Transverse colon (tissue), 4 donors: ENCODE measurements around the gene SART1. TPM values are rescaled to one million over a fixed set of nuclear protein-coding genes. Genes with fewer than 3 reads are reported as not detected.
A peak's percentile ranks its signal among the peaks of the same experiment; 100 is the strongest.

Experiments used
- DNase-seq: peaks from one replicate; pipeline ENCODE4 v3.0.0-alpha.2; 2019
- H3K27ac ChIP-seq, 4 donors: fragments of 200-600 bp; sonication (generic); 2 replicates each; pipeline ENCODE4 v1.5.1; 2016 to 2018; ENCODE audit warnings: inconsistent platforms in 4 of 4
- H3K27me3 ChIP-seq: fragments of 200-600 bp; sonication (generic); 2 replicates; pipeline ENCODE4 v1.5.1; 2017; ENCODE audit warnings: inconsistent platforms
- H3K36me3 ChIP-seq, 4 donors: fragments of 200-600 bp; sonication (generic); 2 replicates each; pipeline ENCODE4 v1.5.1; 2017 to 2019; ENCODE audit warnings: inconsistent platforms in 4 of 4
- H3K4me1 ChIP-seq, 4 donors: fragments of 200-600 bp; sonication (generic); 2 replicates each; pipeline ENCODE4 v1.5.1; 2017 to 2020; ENCODE audit warnings: inconsistent platforms in 4 of 4
- H3K4me3 ChIP-seq, 4 donors: fragments of 200-600 bp; sonication (generic); 1 replicate in 1 of 4; 2 replicates in 3 of 4; pipeline versions ENCODE4 v1.5.1 to v1.6.1; 2017 to 2019; ENCODE audit warnings: inconsistent platforms in 4 of 4
- H3K9me3 ChIP-seq, 2 donors: fragments of 200-600 bp; sonication (generic); 2 replicates each; pipeline ENCODE4 v1.5.1; 2017 to 2019; ENCODE audit warnings: inconsistent platforms in 2 of 2
- CTCF ChIP-seq, 5 experiments: fragments of 200-600 bp in 3 of 5; fragments of 450-650 bp in 2 of 5; sonication (generic) in 3 of 5; IDR thresholded peaks; 1 replicate in 2 of 5; 2 replicates in 3 of 5; pipeline ENCODE4 v1.5.1; 2016 to 2017; ENCODE audit warnings: antibody characterized with exemption in 5 of 5, inconsistent platforms in 3 of 5, mild to moderate bottlenecking in 2 of 5, moderate library complexity in 1 of 5
- EP300 ChIP-seq: sonication (generic); formaldehyde crosslinking; IDR thresholded peaks from one replicate; pipeline ENCODE4 v1.6.1; 2017; ENCODE audit warnings: antibody characterized with exemption, low read depth
- POLR2A ChIP-seq: fragments of 450-650 bp; IDR thresholded peaks from one replicate; pipeline ENCODE4 v1.6.1; 2016; ENCODE audit warnings: antibody characterized with exemption, mild to moderate bottlenecking, moderate library complexity
- POLR2AphosphoS5 ChIP-seq, 3 donors: sonication (generic); formaldehyde crosslinking; IDR thresholded peaks; one replicate each; pipeline ENCODE4 v1.6.1; 2016; ENCODE audit warnings: antibody characterized with exemption in 3 of 3
- WGBS, 2 donors: methylation state at CpG; one replicate each; pipeline ENCODE4 v1.1.5; 2018; ENCODE audit warnings: low coverage in 1 of 2; 5-methylcytosine and 5-hydroxymethylcytosine counted together
- in situ Hi-C, 4 donors: fragments of 200-750 bp; cut with MboI; loops; one replicate each; pipeline versions ENCODE4 v1.15.0 to v1.15.1; 2017; ENCODE audit warnings: low sequenced_read_pairs in 3 of 4, low pct_ligation_motif_present in 1 of 4, low pct_unique_long_range_greater_than_20kb in 1 of 4
- intact Hi-C: fragments of 100-400 bp; cut with DNase I; formaldehyde crosslinking; loops from one replicate; pipeline ENCODE4 v1.15.1; 2023; ENCODE audit warnings: low total_unique reads
- total RNA-seq, 4 donors: library from RNA; depleted of rRNA; stranded (reverse); fragments of >200 nt; gene quantifications; one replicate each; pipeline ENCODE4 v1.1.0, GENCODE V29; 2016

Gene SART1
- total RNA-seq, 4 donors from 2014 or later = 31.8 to 76.3 (median 34.3) TPM

- H3K27ac ChIP-seq = peak overlapping the region; percentile 91 to 98 (median 96)
- no peaks in the 10 kb centered on the region for H3K27me3 ChIP-seq
- WGBS, 2 donors = 79% methylated on average over 7 of the region's 7 CpGs; no CpG with 5 or more reads in 1 of the 2 donors
- intact Hi-C loops = no loop called here
- in situ Hi-C loops = no loop called here
- H3K9me3 ChIP-seq = no peaks in the 10 kb centered on the region
- TF ChIP-seq EP300 (no peak), POLR2AphosphoS5 (IDR thresholded peaks at IDR 0.05) (no peak), POLR2A (no peak), CTCF (IDR thresholded peaks at IDR 0.05) (no peak)
- H3K36me3 ChIP-seq = no peaks in the 10 kb centered on the region
- DNase-seq = no peak
- H3K4me1 ChIP-seq = peaks cover 34 to 56% (median 54%) of the 10 kb centered on the region in 4 donors
- H3K4me3 ChIP-seq = no peak overlapping the region
Observed at GRCh38 chr11:65916391-65916790, 45.1 kb upstream of the SART1 start.

DNA sequence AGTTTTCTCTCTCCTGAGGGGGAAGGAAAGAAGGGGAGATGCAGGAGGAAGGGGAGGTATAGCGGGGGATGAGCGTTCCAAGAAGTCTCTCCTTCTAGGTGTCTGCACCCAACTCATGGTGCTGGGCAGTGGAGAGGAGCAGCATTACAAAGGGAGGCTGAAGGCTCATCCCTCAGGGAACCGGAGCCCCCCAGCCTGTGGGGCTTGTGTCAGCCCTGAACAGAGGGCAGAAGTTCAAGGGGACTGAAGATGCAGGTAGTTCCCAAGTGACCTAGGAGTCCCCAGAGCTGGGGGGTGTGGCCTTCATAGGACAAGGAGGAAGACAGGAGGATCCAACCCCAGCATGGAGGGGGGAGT is 44.5 kb upstream of the SART1 start:
- Histone ChIP-seq H3K36me3 (no peaks in the 10 kb centered on the region), H3K27me3 (no peaks in the 10 kb centered on the region), H3K4me1 (peaks cover 34 to 50% (median 47%) of the 10 kb centered on the region in 4 donors), H3K27ac (peak overlapping the region; percentile 91 to 98 (median 96)), H3K4me3 (peak overlapping the region in 1 of 4 donors; percentile 83), H3K9me3 (no peaks in the 10 kb centered on the region)
- in situ Hi-C loops (no loop called here), intact Hi-C loops (no loop called here)
- DNase-seq = no peak
- TF ChIP-seq POLR2A (no peak), CTCF (IDR thresholded peaks at IDR 0.05) (no peak), EP300 (no peak), POLR2AphosphoS5 (IDR thresholded peaks at IDR 0.05) (no peak)
- 95% methylated on average over 3 of the region's 3 CpGs; no CpG with 5 or more reads in 1 of the 2 donors for WGBS, 2 donors

DNA sequence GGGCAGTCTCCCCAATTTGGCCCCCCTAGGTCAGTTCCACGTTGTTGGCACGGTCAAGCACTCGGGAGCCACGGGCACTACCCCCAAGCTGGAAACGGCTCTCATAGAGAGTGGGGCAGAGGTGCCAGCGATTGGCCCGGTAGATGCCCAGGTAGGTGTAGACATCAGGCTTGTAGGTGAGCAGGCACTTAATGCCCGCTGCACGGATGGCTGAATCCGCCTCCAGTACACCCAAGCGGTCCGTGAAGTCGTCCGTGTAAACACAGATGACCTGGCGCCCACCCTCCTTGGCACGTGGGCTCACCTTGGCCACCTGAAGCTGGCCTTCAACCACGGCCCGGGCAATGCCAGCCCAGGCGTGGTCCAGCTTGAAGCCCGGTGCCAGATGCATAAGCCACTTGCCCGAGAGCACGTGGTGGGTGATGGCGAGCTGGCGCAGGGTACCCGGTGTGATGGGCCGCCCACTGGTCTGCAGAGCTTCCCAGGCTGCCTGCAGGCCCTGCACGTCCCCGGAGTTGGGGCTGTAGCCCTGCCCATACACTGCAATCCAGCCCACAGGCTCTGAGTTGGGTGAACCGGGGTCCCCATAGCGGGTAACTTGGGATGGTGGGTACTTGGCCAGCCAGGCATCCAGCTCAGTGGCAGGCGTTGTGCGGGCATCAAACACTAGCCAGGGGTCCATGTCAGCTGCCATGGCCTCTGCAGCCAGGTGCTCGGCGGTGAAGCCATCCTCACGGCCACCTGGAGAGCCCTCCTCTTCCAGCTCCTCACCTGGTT is 43.9 kb upstream of the SART1 start:
- TF ChIP-seq POLR2AphosphoS5 (IDR thresholded peaks at IDR 0.05) (no peak), EP300 (no peak), POLR2A (no peak), CTCF (IDR thresholded peaks at IDR 0.05) (no peak)
- in situ Hi-C loops = no loop called here
- Histone ChIP-seq H3K27me3 (no peaks in the 10 kb centered on the region), H3K36me3 (peaks cover 0 to 3% (median under 1%) of the 10 kb centered on the region in 4 donors), H3K9me3 (no peaks in the 10 kb centered on the region), H3K27ac (peak overlapping the region; percentile 91 to 98 (median 96)), H3K4me1 (peaks cover 34 to 49% (median 46%) of the 10 kb centered on the region in 4 donors), H3K4me3 (peak overlapping the region; percentile 64 to 98 (median 84))
- no peak for DNase-seq
- intact Hi-C loops = loop anchor here (2.0 kb wide), 1 partner anchor 29 kb away; the partner anchor contains the start of gene FIBP
- 88% methylated on average over 21 of the region's 35 CpGs; no CpG with 5 or more reads in 1 of the 2 donors for WGBS, 2 donors

DNA sequence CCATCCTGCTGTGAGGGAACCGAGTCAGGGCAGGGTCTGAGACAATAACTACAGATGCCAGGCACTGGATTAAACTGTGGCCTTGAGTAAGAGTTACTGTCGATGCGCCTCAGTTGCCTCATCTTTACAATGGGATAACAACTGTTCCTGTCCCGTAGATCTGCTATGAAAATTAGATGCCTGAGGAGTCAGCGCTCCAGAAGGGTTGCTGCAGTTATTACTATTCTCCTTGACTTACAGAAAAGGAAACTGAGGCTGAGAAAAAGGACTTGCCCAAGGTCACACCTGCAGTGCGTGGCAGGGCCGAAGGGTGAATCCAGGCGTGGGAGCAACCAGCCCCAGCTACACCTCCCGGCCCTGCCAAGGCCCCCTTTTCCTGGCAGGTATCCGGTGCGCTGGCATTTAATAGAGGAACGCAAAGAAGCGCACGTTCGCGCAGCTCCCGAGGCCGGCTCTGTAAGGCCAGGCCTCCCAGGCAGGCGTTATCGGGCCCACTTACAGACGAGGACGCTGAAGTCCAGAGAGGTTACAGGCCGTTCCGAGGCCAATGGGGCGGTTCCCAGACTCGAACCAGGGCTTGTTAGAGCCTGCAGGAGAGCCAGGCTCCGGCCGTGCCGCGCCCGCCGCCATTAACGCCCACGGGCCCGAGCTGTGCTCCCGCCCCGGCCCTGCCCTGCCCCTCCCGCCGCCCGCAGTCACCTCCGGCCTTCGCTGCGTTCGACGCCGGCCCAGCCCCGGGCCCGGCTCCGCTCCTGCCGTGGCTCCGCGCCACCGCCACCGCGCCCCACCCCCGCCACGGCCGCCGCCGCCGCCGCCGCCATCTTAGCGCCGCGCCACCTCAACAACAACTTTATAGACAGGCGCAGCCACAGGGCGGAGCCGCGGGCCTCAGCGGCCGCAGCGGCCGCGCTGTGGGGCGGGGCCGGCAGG is 43.1 kb upstream of the SART1 start, which contains the start of gene C11orf68:
Gene C11orf68 (minus strand): TSS at position 852 of the 930 bp plus-strand sequence. CDS start 31 bp downstream, at position 821.
- no peak for DNase-seq
- H3K27me3 ChIP-seq = no peaks in the 10 kb centered on the region
- intact Hi-C loops = loop anchor here (2.0 kb wide), 1 partner anchor 30 kb away; the partner anchor contains the start of gene FIBP
- H3K36me3 ChIP-seq = peaks cover 0 to 6% (median 2%) of the 10 kb centered on the region in 4 donors
- peak within 1 kb of the TSS; percentile 96 to 98 (median 96) for H3K27ac ChIP-seq
- in situ Hi-C loops = no loop called here
- H3K9me3 ChIP-seq = no peaks in the 10 kb centered on the region
- peak within 1 kb of the TSS; percentile 84 to 98 (median 91) for H3K4me3 ChIP-seq
- peaks cover 34 to 49% (median 46%) of the 10 kb centered on the region in 4 donors for H3K4me1 ChIP-seq
- TF ChIP-seq POLR2A (no peak), POLR2AphosphoS5 (IDR thresholded peaks at IDR 0.05) (peak in 1 of 3 donors; percentile 55), CTCF (IDR thresholded peaks at IDR 0.05) (no peak), EP300 (no peak)
- WGBS, 2 donors = 5% methylated on average over 41 of the region's 77 CpGs; no CpG with 5 or more reads in 1 of the 2 donors
